HUDEP-2 (cell line): ENCODE data around the gene ITGAE.
A peak's percentile ranks its signal among the peaks of the same experiment; 100 is the strongest.

Experiments used
- DNase-seq, 76 experiments: peaks; one replicate each; lab custom pipeline; 2025; ENCODE audit not compliant: unreplicated experiment in 76 of 76; lab: John Stamatoyannopoulos, UW

Gene ITGAE

GRCh38 chr17:3699951-3700350, 101.0 kb downstream of the ITGAE start:
- DNase-seq = no peak

GRCh38 chr17:3698139-3698538, 102.8 kb downstream of the ITGAE start:
- DNase-seq = no peak

GRCh38 chr17:3697103-3697476, 103.9 kb downstream of the ITGAE start:
- no peak for DNase-seq

- DNase-seq = peak in 17 of 76 experiments; percentile 7 to 41 (median 26)
Measured at GRCh38 chr17:3695723-3696411, 105.1 kb downstream of the ITGAE start, which contains the start of gene P2RX5. Gene P2RX5 (minus strand): TSS chr17:3696155. CDS start chr17:3696005, 150 bp downstream.

- DNase-seq = no peak
Measured at GRCh38 chr17:3695129-3695722, 105.8 kb downstream of the ITGAE start.

- DNase-seq = peak in 9 of 76 experiments; percentile 6 to 27 (median 14)
Measured at GRCh38 chr17:3693829-3694231, 107.2 kb downstream of the ITGAE start.

- no peak for DNase-seq
Measured at GRCh38 chr17:3693141-3693540, 107.8 kb downstream of the ITGAE start.

- no peak for DNase-seq
Measured at GRCh38 chr17:3692346-3692745, 108.6 kb downstream of the ITGAE start.

GRCh38 chr17:3691617-3692067, 109.3 kb downstream of the ITGAE start:
- DNase-seq = peak in 5 of 76 experiments; percentile 8 to 33 (median 12)

GRCh38 chr17:3690094-3690715, 110.8 kb downstream of the ITGAE start:
- DNase-seq = no peak

- no peak for DNase-seq
Measured at GRCh38 chr17:3689262-3690093, 111.5 kb downstream of the ITGAE start.

- no peak for DNase-seq
Measured at GRCh38 chr17:3688852-3689261, 112.1 kb downstream of the ITGAE start.

- no peak for DNase-seq
Measured at GRCh38 chr17:3688027-3688553, 112.9 kb downstream of the ITGAE start.

GRCh38 chr17:3685174-3685573, 115.8 kb downstream of the ITGAE start:
- DNase-seq = no peak

- peak in 29 of 76 experiments; percentile 2 to 57 (median 28) for DNase-seq
Measured at GRCh38 chr17:3683054-3683511, 117.9 kb downstream of the ITGAE start.

GRCh38 chr17:3682033-3682432, 119.0 kb downstream of the ITGAE start:
- DNase-seq = no peak

GRCh38 chr17:3681565-3681964, 119.4 kb downstream of the ITGAE start:
- no peak for DNase-seq

GRCh38 chr17:3681057-3681456, 119.9 kb downstream of the ITGAE start:
- DNase-seq = no peak

- peak in 1 of 76 experiments; percentile 3 for DNase-seq
Measured at GRCh38 chr17:3679531-3680126, 121.4 kb downstream of the ITGAE start.
